T-helper 17 cell (primary cell): ENCODE results near the gene SLC7A8. TPM values are rescaled to one million over a fixed set of nuclear protein-coding genes. Genes with fewer than 3 reads are reported as not detected.

Source experiments
- ATAC-seq: fragments of 150-1000 bp; cut with Tn5 transposase; 2 replicates; pipeline ENCODE4 v1.10.0; 2021; ENCODE audit warnings: mild to moderate bottlenecking, moderate library complexity
- DNase-seq, 3 donors: peaks; one replicate each; pipeline versions ENCODE4 v3.0.0 to v3.0.0-alpha.2; 2020 to 2021
- H3K9me3 ChIP-seq: one replicate; pipeline ENCODE4 v1.7.0; 2013; ENCODE audit warnings: low read length, mild to moderate bottlenecking; ENCODE audit not compliant: control insufficient read depth, poor library complexity, severe bottlenecking
- H3K27ac Mint-ChIP-seq: one replicate; pipeline ENCODE4 v1.8.0; 2022; ENCODE audit warnings: mild to moderate bottlenecking, moderate library complexity, mixed read lengths
- H3K27me3 Mint-ChIP-seq: one replicate; pipeline ENCODE4 v1.8.0; 2022; ENCODE audit warnings: mixed read lengths
- H3K36me3 Mint-ChIP-seq: one replicate; pipeline ENCODE4 v1.8.0; 2022; ENCODE audit warnings: low read depth, mixed read lengths
- H3K4me1 Mint-ChIP-seq: one replicate; pipeline ENCODE4 v1.8.0; 2022; ENCODE audit warnings: mild to moderate bottlenecking, mixed read lengths
- H3K4me3 Mint-ChIP-seq: one replicate; pipeline ENCODE4 v1.8.0; 2022; ENCODE audit warnings: mild to moderate bottlenecking, moderate library complexity, mixed read lengths
- total RNA-seq, 4 donors: library from RNA in 2 of 4; stranded (reverse) in 2 of 4; gene quantifications; one replicate each; pipeline ENCODE4 v1.2.3 and lab custom pipeline; 2022 to 2026

The SLC7A8 gene
- total RNA-seq, 2 donors from 2014 or later, result 2.0 to 2.5 TPM

GRCh38 chr14:23078692-23079116, 104.8 kb downstream of the SLC7A8 start:
- Mint-ChIP-seq H3K27me3 (no peaks in the 10 kb centered on the region), H3K27ac (no peak overlapping the region), H3K36me3 (peaks cover 5% of the 10 kb centered on the region), H3K4me3 (no peak overlapping the region), H3K4me1 (peaks cover 9% of the 10 kb centered on the region)
- no peak for ATAC-seq
- no peak for DNase-seq
- H3K9me3 ChIP-seq, result no peaks in the 10 kb centered on the region

DNA sequence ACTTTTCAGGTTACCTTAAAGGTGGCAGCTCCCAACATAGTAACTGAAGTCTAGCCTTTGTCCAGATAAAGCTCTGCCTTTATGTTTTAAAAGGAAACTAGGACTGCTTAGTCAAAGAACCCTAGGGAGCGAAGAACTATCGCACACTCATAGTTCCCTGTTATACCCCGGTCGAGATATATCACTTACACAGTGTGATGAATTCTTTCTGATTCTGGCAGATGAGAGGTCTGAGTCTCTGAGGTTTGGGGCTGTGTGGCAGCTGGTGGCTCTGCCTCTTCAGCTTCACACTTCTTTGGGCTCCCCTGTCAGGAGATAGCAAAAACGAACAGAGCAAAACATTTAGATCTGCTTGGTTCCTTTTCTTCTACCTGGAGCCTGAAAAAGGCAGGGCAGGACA, 105.5 kb downstream of the SLC7A8 start:
- Mint-ChIP-seq H3K36me3 (peaks cover 5% of the 10 kb centered on the region), H3K27ac (no peak overlapping the region), H3K4me1 (peaks cover 9% of the 10 kb centered on the region), H3K4me3 (no peak overlapping the region), H3K27me3 (no peaks in the 10 kb centered on the region)
- ATAC-seq, result no peak
- DNase-seq, result no peak
- H3K9me3 ChIP-seq, result no peaks in the 10 kb centered on the region

DNA sequence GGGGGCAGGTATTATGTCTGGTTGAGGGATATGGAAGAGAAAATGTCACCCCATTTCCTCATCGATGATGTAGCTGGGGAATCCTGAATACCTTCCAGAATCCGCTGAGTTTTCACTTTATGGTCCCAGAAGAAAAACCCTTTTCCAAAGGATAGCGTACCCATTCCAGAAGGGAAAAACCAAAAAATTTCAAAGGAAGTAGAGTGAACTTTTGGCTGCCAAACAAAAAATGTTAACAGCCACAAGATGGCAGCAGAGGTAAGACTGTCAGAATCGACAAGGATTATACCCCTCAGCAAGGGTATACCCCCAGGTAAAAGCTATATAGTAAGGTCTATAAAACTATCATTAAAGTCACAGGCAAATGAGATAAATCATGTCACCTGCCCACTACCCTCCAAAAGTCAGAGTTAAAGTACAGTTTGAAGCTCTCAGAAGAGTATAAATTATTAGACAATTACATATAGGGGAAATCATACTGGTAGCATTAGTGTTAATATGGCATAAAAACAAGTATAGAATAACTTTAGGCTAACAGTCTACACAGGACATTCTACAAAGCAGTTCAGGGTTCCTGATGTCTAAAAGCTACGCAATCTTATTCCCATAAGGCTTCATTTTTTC, 106.6 kb downstream of the SLC7A8 start:
- Mint-ChIP-seq H3K36me3 (peaks cover 5% of the 10 kb centered on the region), H3K4me1 (peaks cover 13% of the 10 kb centered on the region), H3K4me3 (no peak overlapping the region), H3K27ac (peak overlapping the region; percentile 41), H3K27me3 (no peaks in the 10 kb centered on the region)
- DNase-seq, result no peak
- no peaks in the 10 kb centered on the region for H3K9me3 ChIP-seq
- ATAC-seq, result peak; percentile 68

Other genes starting within 250 kb of the SLC7A8 start
- 10 to 100 TPM; 19.5 to 25.9 TPM for gene HAUS4, start 226.6 kb downstream of the SLC7A8 start, total RNA-seq
- 1 to 10 TPM; 1.3 to 1.5 TPM for gene AJUBA, start 201.1 kb downstream of the SLC7A8 start, total RNA-seq
- gene C14orf93, start 173.5 kb downstream of the SLC7A8 start, total RNA-seq, result 1 to 10 TPM; 9.0 to 9.1 TPM
- gene PSMB5, start 148.8 kb downstream of the SLC7A8 start, total RNA-seq, result 10 to 100 TPM; 17.6 to 19.9 TPM
- gene PSMB11, start 141.4 kb downstream of the SLC7A8 start, total RNA-seq, result not detected
- gene CDH24, start 126.1 kb downstream of the SLC7A8 start, total RNA-seq, result 1 to 10 TPM; 1.6 to 1.8 TPM
- gene ACIN1, start 88.5 kb downstream of the SLC7A8 start, total RNA-seq, result 100 to 1,000 TPM; 264 to 298 TPM
- 10 to 100 TPM; 10.5 to 11.6 TPM for gene C14orf119, start 88.2 kb downstream of the SLC7A8 start, total RNA-seq
- gene CIROP, start 78.7 kb downstream of the SLC7A8 start, total RNA-seq, result not detected
- under 1 TPM in 1 of 2 donors, not detected in 1; 0.25 TPM for gene CEBPE, start 64.4 kb downstream of the SLC7A8 start, total RNA-seq
- gene RNF212B, start 54.3 kb upstream of the SLC7A8 start, total RNA-seq, result under 1 TPM in 1 of 2 donors, not detected in 1; 0.89 TPM
- 1 to 10 TPM; 4.6 to 5.7 TPM for gene HOMEZ, start 102.5 kb upstream of the SLC7A8 start, total RNA-seq
- 10 to 100 TPM; 30.6 to 33.8 TPM for gene PPP1R3E, start 119.2 kb upstream of the SLC7A8 start, total RNA-seq
- gene BCL2L2, start 123.2 kb upstream of the SLC7A8 start, total RNA-seq, result 1 to 10 TPM; 3.5 to 5.0 TPM
- gene PABPN1, start 137.8 kb upstream of the SLC7A8 start, total RNA-seq, result 100 to 1,000 TPM; 168 to 182 TPM
- gene SLC22A17, start 169.2 kb upstream of the SLC7A8 start, total RNA-seq, result 10 to 100 TPM in 1 of 2 donors, 1 to 10 TPM in 1; 3.7 to 10.5 TPM
- not detected for gene EFS, start 181.5 kb upstream of the SLC7A8 start, total RNA-seq
- gene IL25, start 189.1 kb upstream of the SLC7A8 start, total RNA-seq, result not detected
- gene CMTM5, start 193.4 kb upstream of the SLC7A8 start, total RNA-seq, result 10 to 100 TPM in 1 of 2 donors, 1 to 10 TPM in 1; 2.5 to 29.1 TPM
- gene MYH6, start 224.6 kb upstream of the SLC7A8 start, total RNA-seq, result not detected